Fibroblast of skin of back (primary cell): ENCODE results near the gene NSRP1.
"Not testable (repeated sequence)": the region's sequence is repeated elsewhere in the genome, so short reads cannot be mapped to it uniquely, and the experiment has no call there.

Source experiments
- DNase-seq: peaks from one replicate; pipeline ENCODE4 v3.0.0-alpha.2; 2013

NSRP1 gene

GRCh38 chr17:30225112-30225511 lies 108.5 kb downstream of the NSRP1 start:
- DNase-seq: no peak

- no peak for DNase-seq
Observed at GRCh38 chr17:30225919-30226553, 109.4 kb downstream of the NSRP1 start.

GRCh38 chr17:30226878-30227277 lies 110.3 kb downstream of the NSRP1 start:
- no peak for DNase-seq

- no peak for DNase-seq
Observed at GRCh38 chr17:30228011-30228410, 111.4 kb downstream of the NSRP1 start.

GRCh38 chr17:30229012-30229411 lies 112.4 kb downstream of the NSRP1 start:
- peak; percentile 5 for DNase-seq

GRCh38 chr17:30230009-30230408 lies 113.4 kb downstream of the NSRP1 start:
- not testable (repeated sequence) for DNase-seq

GRCh38 chr17:30230596-30231125 lies 114.0 kb downstream of the NSRP1 start:
- peak; percentile 9 for DNase-seq

- no peak for DNase-seq
Observed at GRCh38 chr17:30232015-30232823, 115.6 kb downstream of the NSRP1 start.

- DNase-seq: no peak
Observed at GRCh38 chr17:30232824-30233427, 116.3 kb downstream of the NSRP1 start.

- DNase-seq: no peak
Observed at GRCh38 chr17:30234296-30234695, 117.7 kb downstream of the NSRP1 start.

GRCh38 chr17:30234964-30235363 lies 118.3 kb downstream of the NSRP1 start:
- DNase-seq: peak; percentile 6

- DNase-seq: peak; percentile 6
Observed at GRCh38 chr17:30235386-30236296, 119.0 kb downstream of the NSRP1 start, which contains the start of gene SLC6A4. Gene SLC6A4, minus strand, starts transcription at chr17:30235697. Its CDS starts 13,739 bp downstream, at chr17:30221958.
